Endothelial cell of umbilical vein (primary cell): ENCODE measurements around the gene CCNC. TPM values are rescaled to one million over a fixed set of nuclear protein-coding genes. Genes with fewer than 3 reads are reported as not detected.

Experiments
- BruUV-seq: library from RNA; stranded (reverse); fragments of 400-500 nt; replicated peaks from 2 replicates; lab custom pipeline; 2021; lab: Mats Ljungman, UMichigan
- CTCF ChIA-PET: fragments of 300-600, 350-600 bp; sonication (Branson Sonifier 250); formaldehyde crosslinking; loops from one replicate; lab custom pipeline; 2021; ENCODE audit warnings: antibody characterized with exemption, inconsistent platforms; lab: Charles Lee
- POLR2A ChIA-PET: fragments of 300-600, 350-600 bp; sonication (Branson Sonifier 250); formaldehyde crosslinking; loops from one replicate; lab custom pipeline; 2021; ENCODE audit warnings: antibody characterized with exemption, inconsistent platforms; lab: Charles Lee
- DNase-seq: peaks from one replicate; pipeline ENCODE4 v3.0.0-alpha.2; 2011; ENCODE audit warnings: low read depth, low spot score
- FAIRE-seq: peaks from 2 replicates; lab custom pipeline; 2011; peaks lifted over from hg19 to GRCh38; lab: Jason Lieb, UNC
- H2AFZ ChIP-seq: 2 replicates; pipeline ENCODE4 v1.6.0; 2012; ENCODE audit warnings: low read depth, low read length, control low read depth, inconsistent platforms
- H3K27ac ChIP-seq: 2 replicates; pipeline ENCODE4 v1.5.1; 2011; ENCODE audit warnings: low read depth, mild to moderate bottlenecking, control low read depth, low read length, moderate library complexity; ENCODE audit not compliant: insufficient read depth
- H3K27me3 ChIP-seq, 2 experiments: 2 replicates each; pipeline versions ENCODE4 v1.6.0 to v1.6.1; 2011; ENCODE audit warnings: low read length in 2 of 2, mixed read lengths in 1 of 2; ENCODE audit not compliant: control insufficient read depth in 2 of 2, insufficient read depth in 2 of 2
- H3K36me3 ChIP-seq, 2 experiments: 2 replicates in 1 of 2; 3 replicates in 1 of 2; pipeline ENCODE4 v1.5.1; 2011; ENCODE audit warnings: low read length in 2 of 2, mild to moderate bottlenecking in 1 of 2, moderate library complexity in 1 of 2; ENCODE audit not compliant: control insufficient read depth in 2 of 2, insufficient read depth in 2 of 2; ENCODE audit errors: extremely low read depth in 1 of 2
- H3K4me1 ChIP-seq: 3 replicates; pipeline ENCODE4 v1.5.1; 2011; ENCODE audit warnings: mild to moderate bottlenecking, low read length; ENCODE audit not compliant: control insufficient read depth, insufficient read depth; ENCODE audit errors: extremely low read depth
- H3K4me2 ChIP-seq: 2 replicates; pipeline ENCODE4 v1.6.1; 2011; ENCODE audit warnings: low read length, control low read depth, mixed read lengths; ENCODE audit not compliant: insufficient read depth
- H3K4me3 ChIP-seq, 3 experiments: fragments of 200-600 bp in 1 of 3; sonication (generic), shearing (Covaris generic) in 1 of 3; replicated peaks in 1 of 3; 2 replicates each; pipeline ENCODE4 v1.5.1; 2011 to 2016; ENCODE audit warnings: control low read depth in 3 of 3, low read length in 3 of 3, mild to moderate bottlenecking in 2 of 3, inconsistent platforms in 1 of 3, low read depth in 1 of 3, moderate library complexity in 1 of 3; ENCODE audit not compliant: insufficient read depth in 1 of 3
- H3K79me2 ChIP-seq: 2 replicates; pipeline ENCODE4 v1.6.0; 2012; ENCODE audit warnings: low read length, inconsistent platforms; ENCODE audit not compliant: control insufficient read depth, insufficient read depth
- H3K9ac ChIP-seq: replicated peaks from 2 replicates; pipeline ENCODE3; 2011; ENCODE audit warnings: low read length, control low read depth; ENCODE audit not compliant: insufficient read depth; ENCODE audit errors: extremely low read depth
- H3K9me1 ChIP-seq: replicated peaks from 3 replicates; pipeline ENCODE4 v1.6.0; 2011; ENCODE audit warnings: mild to moderate bottlenecking, low read length; ENCODE audit not compliant: control insufficient read depth, insufficient read depth; ENCODE audit errors: extremely low read depth
- H3K9me3 ChIP-seq: replicated peaks from 2 replicates; pipeline ENCODE4 v1.5.1; 2012; ENCODE audit warnings: low read length, inconsistent platforms; ENCODE audit not compliant: control insufficient read depth, insufficient read depth
- H4K20me1 ChIP-seq: replicated peaks from 2 replicates; pipeline ENCODE3; 2011; ENCODE audit warnings: mild to moderate bottlenecking, low read length; ENCODE audit not compliant: control insufficient read depth, insufficient read depth; ENCODE audit errors: extremely low read depth
- CTCF ChIP-seq, 2 donors: IDR thresholded peaks; 1 replicate in 1 of 2; 2 replicates in 1 of 2; pipeline ENCODE4 v1.5.1; 2011; ENCODE audit warnings: low read length in 2 of 2, mild to moderate bottlenecking in 2 of 2, moderate library complexity in 2 of 2, control low read depth in 1 of 2, inconsistent platforms in 1 of 2, low read depth in 1 of 2; ENCODE audit not compliant: insufficient read depth in 1 of 2; ENCODE audit errors: extremely low read depth in 1 of 2
- EZH2 ChIP-seq: IDR thresholded peaks from 2 replicates; pipeline ENCODE4 v1.6.1; 2012; ENCODE audit warnings: borderline replicate concordance, low read depth, mild to moderate bottlenecking, moderate library complexity, low read length, inconsistent platforms; ENCODE audit not compliant: severe bottlenecking
- FOS ChIP-seq: IDR thresholded peaks from 2 replicates; pipeline ENCODE4 v1.6.1; 2011; ENCODE audit warnings: mild to moderate bottlenecking, low read length, moderate library complexity, borderline replicate concordance; ENCODE audit not compliant: insufficient read depth
- GATA2 ChIP-seq: IDR thresholded peaks from 2 replicates; pipeline ENCODE4 v1.7.0; 2011; ENCODE audit warnings: low read depth, mild to moderate bottlenecking, moderate library complexity, mixed read lengths, low read length; ENCODE audit not compliant: insufficient read length, insufficient read depth
- JUN ChIP-seq: IDR thresholded peaks from 2 replicates; pipeline ENCODE4 v1.6.1; 2011; ENCODE audit warnings: borderline replicate concordance, low read depth; ENCODE audit not compliant: insufficient read length, insufficient read depth
- MAX ChIP-seq: IDR thresholded peaks from 2 replicates; pipeline ENCODE4 v1.6.1; 2011; ENCODE audit not compliant: insufficient read depth, insufficient read length
- MYC ChIP-seq: IDR thresholded peaks from one replicate; pipeline ENCODE4 v1.6.1; 2011; ENCODE audit warnings: mild to moderate bottlenecking, low read depth, low read length
- POLR2A ChIP-seq: IDR thresholded peaks from 2 replicates; pipeline ENCODE4 v1.6.1; 2012; ENCODE audit warnings: low read depth, mild to moderate bottlenecking, control low read depth, low read length
- POLR2AphosphoS5 ChIP-seq: IDR thresholded peaks from 2 replicates; pipeline ENCODE4 v1.6.1; 2012; ENCODE audit warnings: low read depth, mild to moderate bottlenecking, control low read depth, low read length, moderate library complexity; ENCODE audit not compliant: insufficient read depth
- dilution Hi-C: fragments of 300-500 bp; cut with MboI; formaldehyde crosslinking; loops from one replicate; pipeline ENCODE4 v1.15.0; 2019; ENCODE audit warnings: low sequenced_read_pairs; ENCODE audit not compliant: extremely low pct_ligation_motif_present
- intact Hi-C: fragments of 100-400 bp; cut with micrococcal nuclease; formaldehyde crosslinking; loops from one replicate; pipeline ENCODE4 v1.10.0; 2022
- polyA plus RNA-seq, 4 experiments: library from polyadenylated mRNA; depleted of rRNA in 3 of 4; stranded (reverse) in 3 of 4; unstranded in 1 of 4; fragments of >200 nt; gene quantifications; 2 replicates each; pipeline versions ENCODE4 v1.2.1 to v1.2.3, GENCODE V29; 2011 to 2012; ENCODE audit warnings: missing spikeins in 1 of 4
- total RNA-seq: library from RNA; stranded (reverse); gene quantifications from 2 replicates; pipeline ENCODE4 v1.2.3, GENCODE V29; 2021

The CCNC gene
- total and polyA plus RNA-seq, 2 donors (not counting 3 experiments of a cell fraction or from before 2014, with no cell fraction given), result 18.2 to 53.5 TPM

- POLR2A ChIA-PET, result interaction anchor here (1.2 kb wide), 1 partner anchor 10 kb away, joined by 5 read pairs; no protein-coding TSS in a partner anchor
- H4K20me1 ChIP-seq, result no peaks in the 10 kb centered on the region
- H3K27me3 ChIP-seq, result no peaks in the 10 kb centered on the region
Measured at GRCh38 chr6:99520855-99521632, 47.4 kb downstream of the CCNC start.

More at GRCh38 chr6:99520855-99521632, 47.4 kb downstream of the CCNC start:
- peak; percentile 89 for FAIRE-seq
- Histone ChIP-seq H3K9ac (peak overlapping the region; percentile 92), H3K4me1 (peaks cover 2% of the 10 kb centered on the region), H3K79me2 (peaks cover 9% of the 10 kb centered on the region), H3K27ac (peak overlapping the region; percentile 69), H3K4me2 (peak overlapping the region; percentile 72), H3K9me3 (no peaks in the 10 kb centered on the region), H3K9me1 (no peaks in the 10 kb centered on the region), H3K4me3 (peak overlapping the region; percentile 70 to 88 (median 87)), H3K36me3 (no peaks in the 10 kb centered on the region), H2AFZ (peak overlapping the region; percentile 92)
- dilution Hi-C loops, result no loop called here
- CTCF ChIA-PET, result interaction anchor here (0.7 to 2.3 kb wide), 11 partner anchors 9 to 225 kb away, joined by 3 to 9 read pairs (median 3); partner anchors contain the start of gene CCNC
- peak; percentile 90 for DNase-seq
- TSS peak; percentile 58 for BruUV-seq
- TF ChIP-seq MAX (no peak), EZH2 (no peak), POLR2AphosphoS5 (peak; percentile 92), CTCF (IDR thresholded peaks at IDR 0.05; ENCODE audit: extremely low read depth in 1 of 2, insufficient read depth in 1 of 2, low read depth in 1 of 2, low read length in 2 of 2) (peak; percentile 71 to 83), POLR2A (peak; percentile 96), JUN (no peak), FOS (no peak), GATA2 (no peak), MYC (no peak)
- intact Hi-C loops, result loop anchor here (1.0 to 2.0 kb wide), 3 partner anchors 47 to 92 kb away; partner anchors contain the start of gene CCNC
